Measurements from ENCODE around the gene PDE4C.

- TF ChIP-seq CTCF (conservative IDR thresholded peaks at IDR 0.05; ENCODE audit: low read length) (no peak), EZH2phosphoT487 (IDR thresholded peaks at IDR 0.05; ENCODE audit: borderline replicate concordance, low read depth, low read length) (no peak)
These were observed 7.6 kb downstream of the PDE4C start for GRCh38 chr19:18218600-18218999.
